LNCAP (cell line): ENCODE results near the gene ITPR3.

Experiments
- CTCF ChIP-seq: fragments of 450-650 bp; IDR thresholded peaks from 2 replicates; pipeline ENCODE4 v1.5.1; 2017; ENCODE audit warnings: mild to moderate bottlenecking

The ITPR3 gene

GRCh38 chr6:33718713-33719112, 97.6 kb downstream of the ITPR3 start:
- no peak for TF ChIP-seq CTCF

- no peak for TF ChIP-seq CTCF
Observed at GRCh38 chr6:33719326-33719987, 98.3 kb downstream of the ITPR3 start.

- TF ChIP-seq CTCF: no peak
Observed at GRCh38 chr6:33720998-33721397, 99.9 kb downstream of the ITPR3 start.

GRCh38 chr6:33721508-33721907, 100.4 kb downstream of the ITPR3 start:
- TF ChIP-seq CTCF: no peak

- TF ChIP-seq CTCF: no peak
Observed at GRCh38 chr6:33722103-33722623, 101.0 kb downstream of the ITPR3 start.

GRCh38 chr6:33723371-33724085, 102.4 kb downstream of the ITPR3 start:
- no peak for TF ChIP-seq CTCF

GRCh38 chr6:33724102-33725023, 103.2 kb downstream of the ITPR3 start:
- no peak for TF ChIP-seq CTCF
